ENCODE measurements around the gene TCOF1.

- TF ChIP-seq POLR2A (IDR thresholded peaks at IDR 0.05; ENCODE audit: low read depth) (no peak), CTCF (IDR thresholded peaks at IDR 0.05) (no peak), EP300 (IDR thresholded peaks at IDR 0.05) (no peak)
These were observed 17.2 kb downstream of the TCOF1 start for GRCh38 chr5:150374651-150375050.

Measured in esophagus muscularis mucosa (tissue), 4 donors.